Progenitor cell of endocrine pancreas (in vitro differentiated cells): Measurements from ENCODE around the gene C1orf174. TPM values are rescaled to one million over a fixed set of nuclear protein-coding genes. Genes with fewer than 3 reads are reported as not detected.

ENCODE experiments used
- DNase-seq: peaks from one replicate; pipeline ENCODE4 v3.0.0; 2021; ENCODE audit warnings: low spot score; ENCODE audit not compliant: unreplicated experiment
- H3K27ac Mint-ChIP-seq: 2 replicates; pipeline ENCODE4 v1.8.0; 2021; ENCODE audit warnings: mild to moderate bottlenecking, moderate library complexity, mixed read lengths
- H3K27me3 Mint-ChIP-seq: 2 replicates; pipeline ENCODE4 v1.8.0; 2021; ENCODE audit warnings: mixed read lengths
- H3K36me3 Mint-ChIP-seq: 2 replicates; pipeline ENCODE4 v1.8.0; 2022; ENCODE audit warnings: mixed read lengths; ENCODE audit not compliant: insufficient read depth
- H3K4me1 Mint-ChIP-seq: 2 replicates; pipeline ENCODE4 v1.8.0; 2021; ENCODE audit warnings: low read depth, mixed read lengths
- H3K4me3 Mint-ChIP-seq: 2 replicates; pipeline ENCODE4 v1.8.0; 2021; ENCODE audit warnings: low read depth, mild to moderate bottlenecking, moderate library complexity, mixed read lengths
- H3K9me3 Mint-ChIP-seq: 2 replicates; pipeline ENCODE4 v1.8.0; 2021; ENCODE audit warnings: low read depth, mixed read lengths
- CTCF ChIP-seq: fragments of 200-600 bp; sonication (generic); IDR thresholded peaks from one replicate; pipeline ENCODE4 v1.5.0; 2021; ENCODE audit warnings: antibody characterized with exemption, mild to moderate bottlenecking; ENCODE audit not compliant: unreplicated experiment
- total RNA-seq: library from RNA; stranded (reverse); gene quantifications from 2 replicates; pipeline ENCODE4 v1.2.1, GENCODE V29; 2021

The C1orf174 gene
- total RNA-seq, 1 donor from 2014 or later: 26.9 TPM

- Mint-ChIP-seq H3K36me3 (no peaks in the 10 kb centered on the region), H3K9me3 (peaks cover 3% of the 10 kb centered on the region), H3K27ac (peak overlapping the region; percentile 8), H3K4me3 (no peak overlapping the region), H3K4me1 (no peaks in the 10 kb centered on the region), H3K27me3 (peaks cover 43% of the 10 kb centered on the region)
- TF ChIP-seq CTCF: no peak
- no peak for DNase-seq
Measured at GRCh38 chr1:3929126-3929525, 29.1 kb upstream of the C1orf174 start.

- no peak for DNase-seq
- Mint-ChIP-seq H3K9me3 (peaks cover 3% of the 10 kb centered on the region), H3K36me3 (no peaks in the 10 kb centered on the region), H3K27me3 (peaks cover 43% of the 10 kb centered on the region), H3K27ac (no peak overlapping the region), H3K4me1 (no peaks in the 10 kb centered on the region), H3K4me3 (no peak overlapping the region)
- no peak for TF ChIP-seq CTCF
Measured at GRCh38 chr1:3928586-3928985, 28.5 kb upstream of the C1orf174 start.

- Mint-ChIP-seq H3K4me3 (no peak overlapping the region), H3K27me3 (peaks cover 33% of the 10 kb centered on the region), H3K27ac (peak overlapping the region; percentile 2), H3K36me3 (no peaks in the 10 kb centered on the region), H3K9me3 (peaks cover 3% of the 10 kb centered on the region), H3K4me1 (no peaks in the 10 kb centered on the region)
- TF ChIP-seq CTCF: no peak
- no peak for DNase-seq
Measured at GRCh38 chr1:3926956-3927355, 26.9 kb upstream of the C1orf174 start.

GRCh38 chr1:3925762-3926161 lies 25.7 kb upstream of the C1orf174 start:
- H3K4me3 Mint-ChIP-seq: no peak overlapping the region
- peaks cover 22% of the 10 kb centered on the region for H3K27me3 Mint-ChIP-seq
- peaks cover 3% of the 10 kb centered on the region for H3K9me3 Mint-ChIP-seq
- no peak for TF ChIP-seq CTCF
- no peaks in the 10 kb centered on the region for H3K36me3 Mint-ChIP-seq
- DNase-seq: no peak
- H3K4me1 Mint-ChIP-seq: no peaks in the 10 kb centered on the region
- no peak overlapping the region for H3K27ac Mint-ChIP-seq

GRCh38 chr1:3925256-3925655 lies 25.2 kb upstream of the C1orf174 start:
- H3K9me3 Mint-ChIP-seq: peaks cover 3% of the 10 kb centered on the region

More at GRCh38 chr1:3925256-3925655, 25.2 kb upstream of the C1orf174 start:
- H3K27me3 Mint-ChIP-seq: peaks cover 17% of the 10 kb centered on the region
- no peak for DNase-seq
- no peak overlapping the region for H3K27ac Mint-ChIP-seq
- H3K36me3 Mint-ChIP-seq: no peaks in the 10 kb centered on the region
- no peaks in the 10 kb centered on the region for H3K4me1 Mint-ChIP-seq
- no peak for TF ChIP-seq CTCF
- H3K4me3 Mint-ChIP-seq: no peak overlapping the region
